GM12864 (cell line): ENCODE results near the gene ERLEC1.
A peak's percentile ranks its signal among the peaks of the same experiment; 100 is the strongest.
"Not testable (repeated sequence)": the region's sequence is repeated elsewhere in the genome, so short reads cannot be mapped to it uniquely, and the experiment has no call there.

Source experiments
- DNase-seq: peaks from one replicate; pipeline ENCODE4 v3.0.0-alpha.2; 2011; ENCODE audit warnings: low read depth
- H3K4me3 ChIP-seq: 2 replicates; pipeline ENCODE4 v1.5.1; 2011; ENCODE audit warnings: mild to moderate bottlenecking, low read depth, low read length, control low read depth
- CTCF ChIP-seq: IDR thresholded peaks from 2 replicates; pipeline ENCODE4 v1.5.1; 2011; ENCODE audit warnings: low read depth, mild to moderate bottlenecking, moderate library complexity, low read length, control low read depth, inconsistent platforms; ENCODE audit errors: missing control alignments

Gene ERLEC1

GRCh38 chr2:53819634-53820033 lies 32.8 kb downstream of the ERLEC1 start:
- no peak for TF ChIP-seq CTCF
- DNase-seq, result no peak
- H3K4me3 ChIP-seq, result no peak overlapping the region

DNA sequence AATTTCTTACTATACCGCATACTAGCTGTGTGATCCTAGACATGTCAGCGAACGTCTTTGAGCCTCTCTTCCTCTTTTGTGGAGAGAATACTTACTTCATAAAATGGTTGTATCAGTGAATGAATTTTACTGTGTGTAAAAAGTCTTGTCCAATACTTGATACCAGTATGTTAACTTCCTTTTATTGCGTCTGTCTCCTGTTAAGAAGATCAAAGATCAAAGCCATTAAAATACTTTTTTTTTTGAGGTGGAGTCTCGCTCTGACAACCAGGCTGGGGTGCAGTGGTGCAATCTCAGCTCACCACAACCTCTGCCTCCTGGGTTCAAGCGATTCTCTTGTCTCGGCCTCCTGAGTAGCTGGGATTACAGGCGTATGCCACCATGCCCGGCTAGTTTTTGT lies 33.2 kb downstream of the ERLEC1 start:
- H3K4me3 ChIP-seq, result no peak overlapping the region
- no peak for DNase-seq
- TF ChIP-seq CTCF, result no peak

GRCh38 chr2:53820711-53821110 lies 33.9 kb downstream of the ERLEC1 start:
- no peak for TF ChIP-seq CTCF
- H3K4me3 ChIP-seq, result no peak overlapping the region
- no peak for DNase-seq

- TF ChIP-seq CTCF, result no peak
- no peak overlapping the region for H3K4me3 ChIP-seq
- DNase-seq, result no peak
Measured at GRCh38 chr2:53821810-53822209, 35.0 kb downstream of the ERLEC1 start.

DNA sequence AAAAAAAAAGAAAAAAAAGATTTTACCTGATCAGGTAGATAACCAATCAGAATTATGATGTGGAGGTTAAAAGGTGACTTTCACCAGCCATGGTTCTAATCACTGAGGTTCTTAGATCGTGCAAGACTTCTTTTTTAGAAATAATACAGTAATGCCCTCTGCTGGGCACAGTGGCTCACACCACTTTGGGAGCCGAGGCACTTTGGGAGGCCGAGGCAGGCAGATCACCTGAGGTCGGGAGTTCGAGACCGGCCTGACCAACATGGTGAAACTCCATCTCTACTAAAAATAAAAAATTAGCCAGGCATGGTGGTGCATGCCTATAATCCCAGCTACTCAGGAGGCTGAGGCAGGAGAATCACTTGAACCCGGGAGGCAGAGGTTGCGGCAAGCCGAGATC lies 36.8 kb downstream of the ERLEC1 start:
- not testable (repeated sequence) for H3K4me3 ChIP-seq, DNase-seq
- peak; percentile 33 for TF ChIP-seq CTCF

- DNase-seq, result no peak
- TF ChIP-seq CTCF, result no peak
Measured at GRCh38 chr2:53826030-53826410, 39.2 kb downstream of the ERLEC1 start.

DNA sequence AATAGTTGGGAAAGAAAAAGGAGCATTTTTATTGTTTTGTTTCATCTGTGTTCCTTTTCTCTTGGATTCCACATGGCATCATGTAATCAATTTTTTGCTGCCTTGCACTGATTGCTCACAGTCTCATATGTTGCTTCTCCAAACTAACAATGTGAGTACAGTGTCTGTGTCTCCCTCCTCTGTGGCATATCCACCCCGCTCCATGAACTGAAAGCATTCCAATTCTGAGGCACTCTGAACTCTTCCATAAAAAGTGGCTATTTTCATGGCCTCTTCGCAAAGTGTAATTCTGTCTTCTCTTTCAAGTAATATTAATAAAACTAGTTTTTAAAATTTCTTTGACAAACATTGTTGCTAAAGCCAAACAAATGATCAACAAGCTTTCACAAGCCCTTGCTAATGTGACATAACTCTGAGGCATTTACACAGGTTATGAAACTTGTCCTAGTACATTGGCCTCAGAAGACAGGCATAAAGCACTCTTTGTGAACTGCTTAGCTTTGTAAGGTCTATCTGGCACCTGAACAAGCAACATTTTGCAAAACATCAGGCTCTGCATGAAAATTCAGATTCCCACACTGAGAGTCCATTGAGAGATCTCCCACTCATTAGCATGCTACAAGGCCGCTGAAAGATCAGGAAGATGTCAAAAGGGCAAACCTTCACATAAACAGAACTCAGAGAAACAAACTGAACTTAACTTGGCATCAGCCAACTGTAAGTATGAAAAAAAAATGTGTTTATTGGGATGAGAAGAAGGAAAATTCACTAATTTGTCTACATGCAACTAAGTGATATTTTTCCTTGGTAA lies 39.9 kb downstream of the ERLEC1 start:
- no peak for TF ChIP-seq CTCF
- H3K4me3 ChIP-seq, result no peak overlapping the region
- no peak for DNase-seq

More at GRCh38 chr2:53826030-53826410, 39.2 kb downstream of the ERLEC1 start:
- H3K4me3 ChIP-seq, result no peak overlapping the region
